Head of caudate nucleus (tissue), 42 donors: ENCODE data around the gene AGO4.
"Not testable (repeated sequence)": the region's sequence is repeated elsewhere in the genome, so short reads cannot be mapped to it uniquely, and the experiment has no call there.

Experiments
- DNase-seq, 42 donors: peaks; one replicate each; pipeline versions ENCODE4 v3.0.0 to v3.0.0-alpha.2; 2020 to 2021; ENCODE audit warnings: mixed read lengths in 7 of 42
- intact Hi-C: fragments of 100-400 bp; cut with DNase I; formaldehyde crosslinking; loops from one replicate; pipeline ENCODE4 v1.15.0; 2022

Gene AGO4

GRCh38 chr1:35807614-35808449, at the start of gene AGO4:
Gene AGO4, plus strand, starts transcription at chr1:35808016. Its CDS starts 401 bp downstream, at chr1:35808417.
- DNase-seq, result peak in 41 of 42 donors; percentile 28 to 83 (median 64)
- intact Hi-C loops, result no loop called here

- intact Hi-C loops, result no loop called here
These were observed 45.7 kb upstream of the AGO4 start for GRCh38 chr1:35762141-35762540.

DNA sequence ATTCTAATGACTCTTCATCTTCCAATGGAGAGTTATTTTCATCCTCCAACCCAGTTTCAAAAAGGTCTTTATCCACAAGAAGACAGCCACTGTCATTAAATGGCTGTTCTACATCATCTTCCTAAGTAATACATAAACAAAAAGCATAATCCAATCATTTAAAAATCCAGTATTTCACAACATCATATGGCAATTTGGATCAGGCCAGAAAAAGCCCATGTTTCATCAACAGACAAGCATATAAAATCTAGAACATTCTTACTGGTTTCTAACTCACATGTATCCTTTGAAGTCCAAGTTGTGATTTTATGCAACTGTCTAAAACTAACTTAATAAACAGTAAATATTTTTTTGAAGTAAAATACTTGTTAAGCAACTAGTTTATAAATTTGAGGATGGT, 44.6 kb upstream of the AGO4 start:
- no peak for DNase-seq
- intact Hi-C loops, result no loop called here

More at GRCh38 chr1:35762141-35762540, 45.7 kb upstream of the AGO4 start:
- no peak for DNase-seq

- no peak for DNase-seq
- intact Hi-C loops, result no loop called here
These were observed 43.5 kb upstream of the AGO4 start for GRCh38 chr1:35764283-35764682.

GRCh38 chr1:35768350-35769187, 39.2 kb upstream of the AGO4 start:
- no peak for DNase-seq
- intact Hi-C loops, result no loop called here

DNA sequence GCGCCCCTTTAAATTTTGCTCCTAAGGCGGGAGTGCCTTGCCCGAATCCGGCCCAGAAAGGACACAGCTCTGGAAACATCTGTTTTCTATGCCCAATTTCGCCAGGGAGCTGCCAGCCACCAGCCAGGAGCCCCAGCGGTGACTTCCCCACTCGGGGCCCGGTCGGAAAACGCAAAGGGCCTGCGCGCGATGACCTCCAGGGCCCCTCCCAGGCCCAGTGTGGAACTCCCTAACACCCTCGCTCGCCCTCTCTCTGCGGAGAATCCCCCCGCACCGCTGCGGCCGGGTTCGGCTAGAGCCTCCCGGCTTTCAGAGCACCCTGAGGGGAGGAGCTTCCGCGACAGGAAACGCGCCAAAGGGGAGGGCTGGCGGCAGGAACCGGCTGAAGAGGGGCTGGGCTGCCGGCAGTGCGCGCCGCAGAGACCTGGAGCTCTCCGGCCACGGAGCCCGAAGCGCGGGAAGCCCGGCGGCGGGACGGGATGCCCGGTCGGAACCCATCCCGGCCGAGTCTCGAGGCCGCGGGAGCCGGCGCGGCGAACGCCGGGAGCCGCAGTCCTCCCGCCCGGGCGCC, 38.5 kb upstream of the AGO4 start:
- peak; percentile 37 to 89 (median 78) for DNase-seq
- intact Hi-C loops, result no loop called here

- DNase-seq, result no peak
- intact Hi-C loops, result no loop called here
These were observed 34.1 kb upstream of the AGO4 start for GRCh38 chr1:35773711-35774110.

DNA sequence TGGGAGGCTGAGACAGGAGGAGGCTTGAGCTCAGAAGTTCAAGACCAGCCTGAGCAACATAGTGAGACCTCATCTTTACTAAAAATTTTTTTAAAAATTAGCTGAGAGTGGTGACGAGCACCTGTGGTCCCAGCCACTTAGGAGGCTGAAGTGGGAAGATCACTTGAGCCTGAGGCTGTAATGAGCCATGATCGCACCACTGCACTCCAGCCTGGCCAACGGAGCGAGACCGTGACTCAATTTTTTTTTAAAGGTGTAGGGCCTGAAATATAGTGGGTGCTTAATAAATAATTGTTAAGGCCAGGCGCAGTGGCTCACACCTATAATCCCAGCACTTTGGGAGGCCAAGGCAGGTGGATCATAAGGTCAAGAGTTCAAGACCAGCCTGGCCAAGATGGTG, 31.6 kb upstream of the AGO4 start:
- intact Hi-C loops, DNase-seq: not testable (repeated sequence)

GRCh38 chr1:35777109-35777508, 30.7 kb upstream of the AGO4 start:
- no peak for DNase-seq
- intact Hi-C loops, result no loop called here

DNA sequence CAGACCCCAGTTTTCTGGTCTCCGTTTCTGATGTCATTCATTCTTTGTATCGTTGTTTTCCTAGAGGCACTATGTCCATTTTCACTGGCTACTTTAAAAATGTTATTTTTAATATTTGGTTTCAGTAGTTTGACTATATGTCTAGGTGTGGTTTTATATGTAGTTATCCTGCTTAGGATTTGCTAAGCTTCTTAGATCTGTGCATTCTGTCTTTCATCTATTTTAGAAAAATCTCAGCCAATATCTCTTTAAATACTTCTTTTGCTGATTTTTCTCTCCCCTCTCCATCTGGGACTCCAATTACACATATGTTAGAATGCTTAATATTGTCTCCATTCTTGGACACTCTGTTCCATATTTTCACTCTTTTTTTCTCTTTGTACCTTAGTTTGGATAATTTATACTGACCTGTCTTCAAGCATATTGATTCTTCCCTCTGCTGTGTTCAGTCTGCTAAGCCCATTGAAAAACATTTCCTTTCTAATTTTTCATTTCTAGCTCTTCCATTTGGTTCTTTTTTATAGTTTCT, 24.7 kb upstream of the AGO4 start:
- intact Hi-C loops, result no loop called here
- DNase-seq, result no peak

DNA sequence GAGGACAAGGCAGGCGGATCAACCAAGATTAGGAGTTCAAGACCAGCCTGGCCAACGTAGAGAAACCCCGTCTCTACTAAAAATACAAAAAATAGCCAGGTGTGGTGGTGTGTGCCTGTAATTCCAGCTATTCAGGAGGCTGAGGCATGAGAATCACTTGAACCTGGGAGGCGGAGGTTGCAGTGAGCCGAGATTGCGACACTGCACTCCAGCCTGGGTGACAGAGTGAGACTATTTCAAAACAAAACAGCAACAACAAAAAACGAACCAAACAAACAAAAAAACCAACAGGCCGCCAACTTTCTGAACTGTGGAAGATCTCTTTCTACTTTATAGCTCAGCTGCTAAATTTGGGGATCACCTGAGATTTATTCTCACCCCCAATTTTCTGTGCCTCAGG, 23.5 kb upstream of the AGO4 start:
- DNase-seq, intact Hi-C loops: not testable (repeated sequence)

DNA sequence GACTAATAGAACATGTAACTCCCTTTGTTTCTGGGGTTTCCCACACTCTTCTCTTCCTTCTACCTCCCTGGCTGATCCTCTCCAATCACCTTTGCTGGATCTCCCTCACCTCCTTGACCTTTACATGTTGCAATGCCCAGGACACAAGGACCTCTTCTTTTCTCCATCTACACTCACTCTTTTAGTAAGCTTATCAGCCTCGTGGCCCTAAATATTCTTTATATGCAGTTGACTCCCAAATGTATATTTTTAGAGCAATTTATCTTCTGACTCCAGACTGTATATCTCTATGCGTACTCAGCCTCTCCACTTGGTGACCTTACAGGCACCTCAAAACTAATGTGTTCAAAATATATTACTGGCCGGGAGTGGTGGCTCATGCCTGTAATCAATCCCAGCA, 19.7 kb upstream of the AGO4 start:
- intact Hi-C loops, result no loop called here
- DNase-seq, result no peak

GRCh38 chr1:35790670-35791069, 17.1 kb upstream of the AGO4 start:
- intact Hi-C loops, result no loop called here

GRCh38 chr1:35795295-35795694, 12.5 kb upstream of the AGO4 start:
- DNase-seq, result no peak
- intact Hi-C loops, result no loop called here

More at GRCh38 chr1:35790670-35791069, 17.1 kb upstream of the AGO4 start:
- no peak for DNase-seq

- intact Hi-C loops, result no loop called here
These were observed 10.4 kb upstream of the AGO4 start for GRCh38 chr1:35797380-35797779.

DNA sequence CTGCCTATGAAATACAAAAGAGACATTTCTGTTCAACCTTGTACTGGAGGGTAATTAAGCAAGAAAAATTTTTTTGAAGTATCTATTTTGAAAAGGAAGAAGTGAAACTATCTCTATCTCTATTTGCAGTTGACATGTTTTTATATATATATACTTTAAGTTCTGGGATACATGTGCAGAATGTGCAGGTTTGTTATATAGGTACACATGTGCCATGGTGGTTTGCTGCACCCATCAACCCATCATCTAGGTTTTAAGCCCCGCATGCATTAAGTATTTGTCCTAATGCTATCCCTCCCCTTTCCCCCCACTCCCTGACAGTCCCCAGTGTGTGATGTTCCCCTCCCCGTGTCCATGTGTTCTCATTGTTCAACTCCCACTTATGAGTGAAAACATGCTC, 9.8 kb upstream of the AGO4 start:
- not testable (repeated sequence) for DNase-seq

More at GRCh38 chr1:35797380-35797779, 10.4 kb upstream of the AGO4 start:
- no peak for DNase-seq

GRCh38 chr1:35800167-35800887, 7.5 kb upstream of the AGO4 start:
- DNase-seq, intact Hi-C loops: not testable (repeated sequence)

More for the DNA sequence above, 9.8 kb upstream of the AGO4 start:
- intact Hi-C loops, result not testable (repeated sequence)

DNA sequence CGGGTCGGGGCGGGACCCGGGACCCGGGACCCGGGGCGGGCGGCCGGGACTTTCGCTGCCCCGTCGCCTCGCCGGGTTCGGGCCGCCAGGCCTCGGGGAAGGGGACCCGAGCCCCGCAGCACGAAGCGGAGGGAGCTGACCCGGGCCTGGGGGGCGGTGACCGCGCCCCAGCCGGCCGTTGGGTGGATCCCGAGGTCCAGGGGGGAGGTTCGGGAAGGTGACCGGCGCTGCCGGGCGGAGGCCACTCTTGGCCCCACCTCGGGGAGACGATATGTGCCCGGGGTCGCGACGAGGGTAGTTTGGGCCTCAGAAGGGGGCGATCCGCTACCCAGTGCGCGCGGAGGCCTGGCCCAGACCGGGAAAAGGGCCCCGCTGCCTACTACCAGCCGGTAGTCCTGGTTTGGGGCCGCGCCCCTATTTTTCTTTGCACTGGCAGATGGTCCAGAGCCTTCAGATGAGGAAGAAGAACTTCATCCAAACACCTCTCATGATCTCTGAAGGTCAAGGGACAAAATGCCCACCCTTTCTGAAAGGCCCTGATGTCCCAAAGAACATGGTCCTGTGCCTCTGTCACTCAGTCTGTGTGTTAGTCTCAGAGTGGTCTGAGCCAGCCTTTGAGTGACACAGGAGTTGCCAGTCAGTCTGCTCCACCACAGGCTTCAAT, 766 bp downstream of the AGO4 start:
- intact Hi-C loops, result no loop called here
- peak in 36 of 42 donors; percentile 8 to 61 (median 32) for DNase-seq
